Glutamatergic neuron (in vitro differentiated cells): Measurements from ENCODE around the gene HMMR. TPM values are rescaled to one million over a fixed set of nuclear protein-coding genes. Genes with fewer than 3 reads are reported as not detected.

ENCODE experiments used
- DNase-seq: peaks from one replicate; pipeline ENCODE4 v3.0.0; 2022
- H3K27ac Mint-ChIP-seq: one replicate; pipeline ENCODE4 v1.8.0; 2020; ENCODE audit warnings: mild to moderate bottlenecking, mixed read lengths, inconsistent platforms; ENCODE audit not compliant: unreplicated experiment
- H3K27me3 Mint-ChIP-seq: one replicate; pipeline ENCODE4 v1.8.0; 2020; ENCODE audit warnings: mild to moderate bottlenecking, moderate library complexity, mixed read lengths, inconsistent platforms; ENCODE audit not compliant: unreplicated experiment
- H3K36me3 Mint-ChIP-seq: one replicate; pipeline ENCODE4 v1.8.0; 2020; ENCODE audit warnings: mild to moderate bottlenecking, mixed read lengths, inconsistent platforms; ENCODE audit not compliant: unreplicated experiment
- H3K4me1 Mint-ChIP-seq: one replicate; pipeline ENCODE4 v1.8.0; 2020; ENCODE audit warnings: mild to moderate bottlenecking, low read depth, mixed read lengths, inconsistent platforms; ENCODE audit not compliant: unreplicated experiment
- H3K4me3 Mint-ChIP-seq: one replicate; pipeline ENCODE4 v1.8.0; 2020; ENCODE audit warnings: mild to moderate bottlenecking, mixed read lengths, inconsistent platforms; ENCODE audit not compliant: unreplicated experiment
- H3K9me3 Mint-ChIP-seq: one replicate; pipeline ENCODE4 v1.8.0; 2020; ENCODE audit warnings: mild to moderate bottlenecking, moderate library complexity, mixed read lengths, inconsistent platforms; ENCODE audit not compliant: unreplicated experiment
- CTCF ChIP-seq: fragments of 200-600 bp; sonication (generic); IDR thresholded peaks from one replicate; pipeline ENCODE4 v1.5.0; 2021; ENCODE audit not compliant: partially characterized antibody, unreplicated experiment
- total RNA-seq: library from RNA; stranded (reverse); fragmentation: NEBNext Ultra II Directional; extraction: Animal tissue kit (Norgen Biotek cat#: 25700); gene quantifications from one replicate; pipeline ENCODE4 v1.2.1, GENCODE V29; 2021; ENCODE audit not compliant: unreplicated experiment

The HMMR gene
- total RNA-seq, 1 donor from 2014 or later: 7.4 TPM

DNA sequence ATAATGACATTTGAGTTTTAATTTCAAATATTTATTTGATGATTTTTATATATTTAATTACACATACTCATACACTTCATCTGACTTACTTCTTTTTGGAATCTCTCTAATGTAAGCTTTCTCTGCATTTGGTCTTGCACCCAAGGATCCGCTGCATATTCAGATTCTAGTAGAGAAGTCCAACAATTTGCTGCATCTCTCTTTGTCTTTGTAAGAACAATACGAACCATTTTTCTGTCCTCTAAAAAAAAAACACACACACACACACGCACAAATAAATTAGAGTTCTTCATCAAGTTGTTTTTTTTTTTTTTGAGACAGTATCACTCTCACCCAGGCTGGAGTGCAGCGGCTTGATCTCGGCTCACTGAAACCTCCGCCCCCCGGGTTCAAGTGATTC, 3.6 kb upstream of the HMMR start:
- no peak overlapping the region for H3K27ac Mint-ChIP-seq
- H3K27me3 Mint-ChIP-seq: peaks cover 6% of the 10 kb centered on the region
- no peak overlapping the region for H3K4me3 Mint-ChIP-seq
- H3K9me3 Mint-ChIP-seq: peaks cover 8% of the 10 kb centered on the region
- no peak for TF ChIP-seq CTCF
- H3K4me1 Mint-ChIP-seq: peaks cover 4% of the 10 kb centered on the region
- no peak for DNase-seq
- peaks cover 4% of the 10 kb centered on the region for H3K36me3 Mint-ChIP-seq

GRCh38 chr5:163458778-163459385, 1.6 kb upstream of the HMMR start:
- H3K4me3 Mint-ChIP-seq: peak overlapping the region; percentile 99
- peaks cover 4% of the 10 kb centered on the region for H3K36me3 Mint-ChIP-seq

DNA sequence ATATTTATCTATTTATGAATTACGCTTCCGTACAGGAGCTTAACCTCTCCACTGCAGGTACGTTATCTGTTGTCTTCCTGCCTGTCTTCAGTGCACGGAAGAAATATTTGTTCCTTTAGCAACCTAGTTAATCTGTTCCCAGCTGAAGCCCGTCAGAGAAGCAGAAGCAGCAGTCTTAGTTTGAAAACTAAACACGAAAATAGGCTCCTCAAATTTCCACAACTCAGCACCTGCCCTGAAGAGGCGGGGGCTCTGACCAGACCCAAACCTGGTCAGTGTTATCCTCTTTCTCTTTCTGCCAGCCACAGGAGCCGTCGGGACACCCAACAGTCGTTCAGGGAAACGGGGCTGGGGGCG, 992 bp upstream of the HMMR start:
- Mint-ChIP-seq H3K36me3 (peaks cover 4% of the 10 kb centered on the region), H3K4me1 (peaks cover 4% of the 10 kb centered on the region), H3K27ac (peak overlapping the region; percentile 96), H3K4me3 (peak overlapping the region; percentile 99), H3K27me3 (peaks cover 6% of the 10 kb centered on the region), H3K9me3 (peaks cover 8% of the 10 kb centered on the region)
- no peak for DNase-seq
- TF ChIP-seq CTCF: no peak

More at GRCh38 chr5:163458778-163459385, 1.6 kb upstream of the HMMR start:
- no peak for TF ChIP-seq CTCF
- Mint-ChIP-seq H3K27ac (peak overlapping the region; percentile 96), H3K27me3 (peaks cover 6% of the 10 kb centered on the region), H3K4me1 (peaks cover 4% of the 10 kb centered on the region), H3K9me3 (peaks cover 8% of the 10 kb centered on the region)
- DNase-seq: no peak

- TF ChIP-seq CTCF: no peak
- DNase-seq: peak; percentile 97
- peaks cover 8% of the 10 kb centered on the region for H3K9me3 Mint-ChIP-seq
- peaks cover 6% of the 10 kb centered on the region for H3K27me3 Mint-ChIP-seq
- H3K4me3 Mint-ChIP-seq: peak within 1 kb of the TSS; percentile 99
- H3K4me1 Mint-ChIP-seq: peaks cover 4% of the 10 kb centered on the region
- H3K27ac Mint-ChIP-seq: peak within 1 kb of the TSS; percentile 96
- peaks cover 3% of the 10 kb centered on the region for H3K36me3 Mint-ChIP-seq
Measured at GRCh38 chr5:163459819-163460561, 442 bp upstream of the HMMR start, which contains the start of gene NUDCD2. NUDCD2 (minus strand) TSS chr5:163460102; CDS start chr5:163460050, 52 bp downstream.

DNA sequence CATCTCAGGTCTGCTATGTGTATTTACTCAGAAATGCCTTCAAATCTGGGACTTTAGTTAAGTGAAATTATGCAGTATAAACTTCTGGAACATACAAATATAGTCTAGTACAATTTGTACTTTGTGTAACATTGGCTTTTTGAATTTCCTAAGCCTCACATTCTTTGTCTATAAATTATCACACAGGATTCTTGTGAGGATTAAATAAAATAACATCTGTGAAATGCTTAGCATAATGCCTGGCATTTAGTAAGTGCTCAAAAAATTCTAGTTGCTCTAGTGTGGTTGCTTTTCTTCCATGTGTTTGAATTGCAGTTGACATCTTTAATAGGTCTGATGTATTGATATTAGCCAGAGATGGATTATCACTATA, 2.6 kb downstream of the HMMR start:
- no peak overlapping the region for H3K4me3 Mint-ChIP-seq
- peaks cover 4% of the 10 kb centered on the region for H3K4me1 Mint-ChIP-seq
- DNase-seq: no peak
- no peak for TF ChIP-seq CTCF
- no peak overlapping the region for H3K27ac Mint-ChIP-seq
- H3K27me3 Mint-ChIP-seq: peaks cover 6% of the 10 kb centered on the region
- no peaks in the 10 kb centered on the region for H3K36me3 Mint-ChIP-seq
- peaks cover 8% of the 10 kb centered on the region for H3K9me3 Mint-ChIP-seq
